HepG2 (cell line): ENCODE data around the gene CEP76. TPM values are rescaled to one million over a fixed set of nuclear protein-coding genes. Genes with fewer than 3 reads are reported as not detected.
A peak's percentile ranks its signal among the peaks of the same experiment; 100 is the strongest.

Source experiments
- ASH2L ChIP-seq: fragments of 300-600, 200-600 bp; sonication (generic); IDR thresholded peaks from 2 replicates; pipeline ENCODE4 v1.7.0; 2017; ENCODE audit warnings: low read depth, mild to moderate bottlenecking, moderate library complexity, mixed read lengths, low read length; ENCODE audit not compliant: insufficient read length
- DNMT1 ChIP-seq: sonication (generic); formaldehyde crosslinking; IDR thresholded peaks from 2 replicates; pipeline ENCODE4 v1.5.1; 2020; ENCODE audit warnings: mild to moderate bottlenecking, missing genetic modification reagents
- ESRRA ChIP-seq: sonication (generic); formaldehyde crosslinking; IDR thresholded peaks from 2 replicates; pipeline ENCODE4 v1.5.1; 2020; ENCODE audit warnings: mild to moderate bottlenecking, low read depth, missing genetic modification reagents
- IKZF4 ChIP-seq: sonication (generic); formaldehyde crosslinking; IDR thresholded peaks from 2 replicates; pipeline ENCODE4 v1.5.1; 2020; ENCODE audit warnings: borderline replicate concordance, mild to moderate bottlenecking, low read depth, missing genetic modification reagents; ENCODE audit errors: not compliant biosample characterization
- MEF2D ChIP-seq: sonication (generic); formaldehyde crosslinking; IDR thresholded peaks from 2 replicates; pipeline ENCODE4 v1.5.1; 2020; ENCODE audit warnings: mild to moderate bottlenecking, missing genetic modification reagents
- MXI1 ChIP-seq: IDR thresholded peaks from 3 replicates; pipeline ENCODE4 v1.6.1; 2012; ENCODE audit warnings: low read depth, low read length, inconsistent platforms, borderline replicate concordance
- MYC ChIP-seq: sonication (generic); formaldehyde crosslinking; IDR thresholded peaks from 2 replicates; pipeline ENCODE4 v1.9.0; 2021; ENCODE audit warnings: missing genetic modification reagents, borderline replicate concordance
- SAP130 ChIP-seq: IDR thresholded peaks from 2 replicates; pipeline ENCODE4 v1.6.1; 2016; ENCODE audit warnings: low read depth
- XBP1 ChIP-seq: sonication (generic); formaldehyde crosslinking; IDR thresholded peaks from 2 replicates; pipeline ENCODE4 v1.5.0; 2020; ENCODE audit warnings: missing genetic modification reagents
- ZNF124 ChIP-seq: sonication (generic); formaldehyde crosslinking; IDR thresholded peaks from 2 replicates; pipeline ENCODE4 v1.4.0; 2020; ENCODE audit warnings: missing genetic modification reagents
- ZNF224 ChIP-seq: sonication (generic); formaldehyde crosslinking; IDR thresholded peaks from 2 replicates; pipeline ENCODE4 v1.5.0; 2020; ENCODE audit warnings: mild to moderate bottlenecking, missing genetic modification reagents
- polyA plus RNA-seq, 8 experiments: library from polyadenylated mRNA; depleted of rRNA in 3 of 8; stranded (reverse) in 7 of 8; unstranded in 1 of 8; fragments of >200 nt; fragmentation: Illumina TruSeq in 4 of 8; extraction: Trizol in 4 of 8; gene quantifications; 2 replicates each; pipeline versions ENCODE4 v1.2.1 to v1.2.3, GENCODE V29; 2011 to 2016; ENCODE audit warnings: low read depth in 4 of 8, missing spikeins in 1 of 8, mixed read lengths in 1 of 8; ENCODE audit not compliant: insufficient read depth in 1 of 8
- total RNA-seq, 5 experiments: library from RNA; depleted of rRNA; stranded (reverse); fragments of >200 nt; fragmentation: Illumina TruSeq; extraction: Trizol; gene quantifications; 2 replicates each; pipeline ENCODE4 v1.2.3, GENCODE V29; 2016; ENCODE audit warnings: low read depth in 1 of 5
- TF ChIP-seq, protein P1 (sequence below), 2 experiments: fragments of 450-650 bp in 1 of 2; sonication (generic) in 1 of 2; formaldehyde crosslinking in 1 of 2; IDR thresholded peaks; 2 replicates each; pipeline versions ENCODE4 v1.6.1 to v1.8.0; 2016 to 2022; ENCODE audit warnings: antibody characterized with exemption in 1 of 2, mild to moderate bottlenecking in 1 of 2, missing genetic modification reagents in 1 of 2
- TF ChIP-seq, protein P2 (sequence below): sonication (generic); IDR thresholded peaks from 2 replicates; pipeline ENCODE4 v1.6.1; 2016; ENCODE audit warnings: low read depth, borderline replicate concordance
- TF ChIP-seq, protein P3 (sequence below): sonication (generic); formaldehyde crosslinking; IDR thresholded peaks from 2 replicates; pipeline ENCODE4 v1.8.0; 2022; ENCODE audit warnings: mild to moderate bottlenecking, missing genetic modification reagents, moderate library complexity

The CEP76 gene
- total and polyA plus RNA-seq, 2 of the 13 experiments (the other 11 are each of a cell fraction or from before 2014, with no cell fraction given), result 13.9 to 15.1 TPM

DNA sequence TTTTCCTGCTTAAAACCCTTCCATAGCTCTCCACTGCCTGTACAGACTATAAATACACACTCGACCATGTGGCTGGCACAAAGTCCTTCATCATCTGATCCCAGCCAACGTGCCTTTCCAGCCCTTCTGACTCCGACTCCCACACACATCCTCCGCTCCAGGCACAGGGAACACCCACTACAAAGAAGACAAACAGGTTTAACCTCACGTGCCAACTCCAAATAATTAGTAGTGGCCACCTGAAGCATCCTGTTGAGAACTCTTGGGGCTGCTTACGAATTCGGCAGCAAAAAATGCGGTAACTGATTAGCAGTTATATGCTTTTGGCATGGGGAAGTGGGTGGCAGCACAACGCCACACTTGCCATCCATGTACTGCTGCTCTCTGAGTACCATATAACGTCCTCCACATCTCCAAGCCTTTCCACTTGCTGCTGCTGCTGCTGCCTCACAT, 56.7 kb downstream of the CEP76 start (continued):
- TF ChIP-seq SAP130 (peak; percentile 43; the same call in 1 of the 2 replicates), ZNF124 (CRISPR knock-in tag) (no peak), ASH2L (no peak), XBP1 (CRISPR knock-in tag) (no peak), MYC (CRISPR knock-in tag) (peak; percentile 38; the same call in 1 of the 2 replicates), ZNF224 (CRISPR knock-in tag) (no peak), MXI1 (0 out of 3 replicates have a peak, but pooled peaks have one; percentile 23), IKZF4 (CRISPR knock-in tag) (no peak), MEF2D (CRISPR knock-in tag) (0 out of 2 replicates have a peak, but pooled peaks have one; percentile 23), ESRRA (CRISPR knock-in tag) (no peak), DNMT1 (CRISPR knock-in tag) (no peak)
- TF ChIP-seq, protein P1, sequence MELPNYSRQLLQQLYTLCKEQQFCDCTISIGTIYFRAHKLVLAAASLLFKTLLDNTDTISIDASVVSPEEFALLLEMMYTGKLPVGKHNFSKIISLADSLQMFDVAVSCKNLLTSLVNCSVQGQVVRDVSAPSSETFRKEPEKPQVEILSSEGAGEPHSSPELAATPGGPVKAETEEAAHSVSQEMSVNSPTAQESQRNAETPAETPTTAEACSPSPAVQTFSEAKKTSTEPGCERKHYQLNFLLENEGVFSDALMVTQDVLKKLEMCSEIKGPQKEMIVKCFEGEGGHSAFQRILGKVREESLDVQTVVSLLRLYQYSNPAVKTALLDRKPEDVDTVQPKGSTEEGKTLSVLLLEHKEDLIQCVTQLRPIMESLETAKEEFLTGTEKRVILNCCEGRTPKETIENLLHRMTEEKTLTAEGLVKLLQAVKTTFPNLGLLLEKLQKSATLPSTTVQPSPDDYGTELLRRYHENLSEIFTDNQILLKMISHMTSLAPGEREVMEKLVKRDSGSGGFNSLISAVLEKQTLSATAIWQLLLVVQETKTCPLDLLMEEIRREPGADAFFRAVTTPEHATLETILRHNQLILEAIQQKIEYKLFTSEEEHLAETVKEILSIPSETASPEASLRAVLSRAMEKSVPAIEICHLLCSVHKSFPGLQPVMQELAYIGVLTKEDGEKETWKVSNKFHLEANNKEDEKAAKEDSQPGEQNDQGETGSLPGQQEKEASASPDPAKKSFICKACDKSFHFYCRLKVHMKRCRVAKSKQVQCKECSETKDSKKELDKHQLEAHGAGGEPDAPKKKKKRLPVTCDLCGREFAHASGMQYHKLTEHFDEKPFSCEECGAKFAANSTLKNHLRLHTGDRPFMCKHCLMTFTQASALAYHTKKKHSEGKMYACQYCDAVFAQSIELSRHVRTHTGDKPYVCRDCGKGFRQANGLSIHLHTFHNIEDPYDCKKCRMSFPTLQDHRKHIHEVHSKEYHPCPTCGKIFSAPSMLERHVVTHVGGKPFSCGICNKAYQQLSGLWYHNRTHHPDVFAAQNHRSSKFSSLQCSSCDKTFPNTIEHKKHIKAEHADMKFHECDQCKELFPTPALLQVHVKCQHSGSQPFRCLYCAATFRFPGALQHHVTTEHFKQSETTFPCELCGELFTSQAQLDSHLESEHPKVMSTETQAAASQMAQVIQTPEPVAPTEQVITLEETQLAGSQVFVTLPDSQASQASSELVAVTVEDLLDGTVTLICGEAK (IDR thresholded peaks at IDR 0.05), result no peak
- TF ChIP-seq, protein P1 (CRISPR knock-in tag; IDR thresholded peaks at IDR 0.05), result no peak
- TF ChIP-seq, protein P2, sequence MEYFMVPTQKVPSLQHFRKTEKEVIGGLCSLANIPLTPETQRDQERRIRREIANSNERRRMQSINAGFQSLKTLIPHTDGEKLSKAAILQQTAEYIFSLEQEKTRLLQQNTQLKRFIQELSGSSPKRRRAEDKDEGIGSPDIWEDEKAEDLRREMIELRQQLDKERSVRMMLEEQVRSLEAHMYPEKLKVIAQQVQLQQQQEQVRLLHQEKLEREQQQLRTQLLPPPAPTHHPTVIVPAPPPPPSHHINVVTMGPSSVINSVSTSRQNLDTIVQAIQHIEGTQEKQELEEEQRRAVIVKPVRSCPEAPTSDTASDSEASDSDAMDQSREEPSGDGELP, result peak; percentile 60; the same call in 1 of the 2 replicates
- TF ChIP-seq, protein P3, sequence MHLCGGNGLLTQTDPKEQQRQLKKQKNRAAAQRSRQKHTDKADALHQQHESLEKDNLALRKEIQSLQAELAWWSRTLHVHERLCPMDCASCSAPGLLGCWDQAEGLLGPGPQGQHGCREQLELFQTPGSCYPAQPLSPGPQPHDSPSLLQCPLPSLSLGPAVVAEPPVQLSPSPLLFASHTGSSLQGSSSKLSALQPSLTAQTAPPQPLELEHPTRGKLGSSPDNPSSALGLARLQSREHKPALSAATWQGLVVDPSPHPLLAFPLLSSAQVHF (CRISPR knock-in tag), result no peak
